ENCODE measurements around the gene POTED.
"Not testable (repeated sequence)": the region's sequence is repeated elsewhere in the genome, so short reads cannot be mapped to it uniquely, and the experiment has no call there.

The POTED gene

GRCh38 chr21:13609477-13609876 is at the start of gene POTED:
Gene POTED (plus strand): TSS chr21:13609777. CDS start chr21:13610229, 452 bp downstream.
- DNase-seq (ENCODE audit: low read depth) = not testable (repeated sequence)

- DNase-seq (ENCODE audit: low read depth) = not testable (repeated sequence)
These were observed 40.5 kb downstream of the POTED start for GRCh38 chr21:13650101-13650500.

GRCh38 chr21:13651746-13652145 is 42.2 kb downstream of the POTED start:
- DNase-seq (ENCODE audit: low read depth) = not testable (repeated sequence)

Measured in GM04503 (cell line).